SK-N-SH (cell line): ENCODE measurements around the gene ZNF750.

Experiments used
- CTCF ChIP-seq: fragments of 200-600 bp; sonication (generic); IDR thresholded peaks from 2 replicates; pipeline ENCODE4 v1.6.1; 2017; ENCODE audit warnings: antibody characterized with exemption, mild to moderate bottlenecking, moderate library complexity
- FOXM1 ChIP-seq: IDR thresholded peaks from 2 replicates; pipeline ENCODE4 v1.4.0; 2012; ENCODE audit warnings: low read depth, mild to moderate bottlenecking
- JUND ChIP-seq: IDR thresholded peaks from 2 replicates; pipeline ENCODE4 v1.4.0; 2012
- POLR2AphosphoS5 ChIP-seq: IDR thresholded peaks from 2 replicates; pipeline ENCODE4 v1.6.1; 2012; ENCODE audit warnings: low read depth, low read length
- RXRA ChIP-seq: IDR thresholded peaks from 2 replicates; pipeline ENCODE4 v1.4.0; 2012; ENCODE audit warnings: low read depth, mild to moderate bottlenecking, borderline replicate concordance
- USF2 ChIP-seq: fragments of 150-350 bp; IDR thresholded peaks from 2 replicates; pipeline ENCODE4 v1.6.1; 2017; ENCODE audit warnings: antibody characterized with exemption, low read length, low read depth, borderline replicate concordance
- YY1 ChIP-seq: IDR thresholded peaks from 2 replicates; pipeline ENCODE4 v1.4.0; 2012; ENCODE audit warnings: low read depth, mild to moderate bottlenecking
- ZBTB33 ChIP-seq: IDR thresholded peaks from 2 replicates; pipeline ENCODE4 v1.4.0; 2012; ENCODE audit warnings: low read depth, borderline replicate concordance

- peak; percentile 23 for TF ChIP-seq CTCF
- TF ChIP-seq POLR2AphosphoS5 = no peak
- TF ChIP-seq JUND = no peak
- TF ChIP-seq USF2 = no peak
- no peak for TF ChIP-seq FOXM1
- no peak for TF ChIP-seq RXRA
- TF ChIP-seq ZBTB33 = no peak
- TF ChIP-seq YY1 = no peak
These were observed 2.9 kb downstream of the ZNF750 start for GRCh38 chr17:82836823-82837357.
